Neural cell (in vitro differentiated cells): ENCODE results near the gene CAMK1D. TPM values are rescaled to one million over a fixed set of nuclear protein-coding genes. Genes with fewer than 3 reads are reported as not detected.

Experiments used
- H2AFZ ChIP-seq: fragments of 200-600, 300-800 bp; sonication (generic), shearing (Covaris generic); 2 replicates; pipeline ENCODE4 v1.6.0; 2014; ENCODE audit warnings: low read depth, mild to moderate bottlenecking, antibody characterized with exemption, low read length, moderate library complexity
- H3F3A ChIP-seq: fragments of 200-600 bp; shearing (Covaris generic); 2 replicates; pipeline ENCODE4 v1.6.1; 2016; ENCODE audit warnings: mild to moderate bottlenecking, moderate library complexity, mixed read lengths, antibody characterized with exemption, low read length; ENCODE audit not compliant: insufficient read depth, poor library complexity, severe bottlenecking
- H3K27ac ChIP-seq: fragments of 200-600, 300-800 bp; sonication (generic), shearing (Covaris generic); 2 replicates; pipeline ENCODE4 v1.5.1; 2014; ENCODE audit warnings: mild to moderate bottlenecking, low read length, moderate library complexity
- H3K27me3 ChIP-seq: fragments of 300-800, 200-600 bp; sonication (generic), shearing (Covaris generic); 2 replicates; pipeline ENCODE4 v1.6.0; 2014; ENCODE audit warnings: mild to moderate bottlenecking, low read depth, low read length, moderate library complexity; ENCODE audit not compliant: insufficient read depth
- H3K36me3 ChIP-seq: fragments of 300-800, 200-600 bp; sonication (generic), shearing (Covaris generic); 2 replicates; pipeline ENCODE4 v1.5.1; 2014; ENCODE audit warnings: mild to moderate bottlenecking, antibody characterized with exemption, low read length, moderate library complexity; ENCODE audit not compliant: insufficient read depth
- H3K4me2 ChIP-seq: fragments of 300-800, 200-600 bp; sonication (generic), shearing (Covaris generic); 2 replicates; pipeline ENCODE4 v1.6.0; 2014; ENCODE audit warnings: mild to moderate bottlenecking, low read length
- H3K4me3 ChIP-seq: fragments of 300-800, 200-600 bp; sonication (generic), shearing (Covaris generic); 2 replicates; pipeline ENCODE4 v1.5.1; 2014; ENCODE audit warnings: mild to moderate bottlenecking, low read length, moderate library complexity
- H3K79me2 ChIP-seq: fragments of 200-600 bp; shearing (Covaris generic); replicated peaks from 2 replicates; pipeline ENCODE4 v1.6.0; 2014; ENCODE audit warnings: mild to moderate bottlenecking, low read length, moderate library complexity; ENCODE audit not compliant: insufficient read depth
- H3K9ac ChIP-seq: fragments of 300-800, 200-600 bp; sonication (generic), shearing (Covaris generic); 2 replicates; pipeline ENCODE4 v1.6.1; 2016; ENCODE audit warnings: mild to moderate bottlenecking, low read length, mixed read lengths
- H3K9me2 ChIP-seq: fragments of 200-600 bp; shearing (Covaris generic); 2 replicates; pipeline ENCODE4 v1.6.1; 2016; ENCODE audit warnings: mild to moderate bottlenecking, low read length, mixed read lengths; ENCODE audit not compliant: insufficient read depth
- H3K9me3 ChIP-seq: fragments of 200-600, 300-800 bp; sonication (generic), shearing (Covaris generic); 2 replicates; pipeline ENCODE4 v1.6.1; 2016; ENCODE audit warnings: mild to moderate bottlenecking, mixed run types, low read length, moderate library complexity, mixed read lengths
- H4K20me1 ChIP-seq: fragments of 200-600 bp; shearing (Covaris generic); 2 replicates; pipeline ENCODE4 v1.6.1; 2016; ENCODE audit warnings: mild to moderate bottlenecking, mixed run types; ENCODE audit not compliant: insufficient read depth
- EP300 ChIP-seq: fragments of 450-650 bp; conservative IDR thresholded peaks from 2 replicates; pipeline ENCODE4 v1.6.1; 2014; ENCODE audit warnings: antibody characterized with exemption, mild to moderate bottlenecking, moderate library complexity; ENCODE audit not compliant: poor library complexity, severe bottlenecking
- EZH2 ChIP-seq: fragments of 200-600, 300-800 bp; shearing (Covaris generic), sonication (generic); IDR thresholded peaks from 2 replicates; pipeline ENCODE4 v1.6.1; 2014; ENCODE audit warnings: antibody characterized with exemption, low read length, borderline replicate concordance, mild to moderate bottlenecking; ENCODE audit not compliant: insufficient read depth, poor library complexity, severe bottlenecking
- MXI1 ChIP-seq: fragments of 450-650 bp; conservative IDR thresholded peaks from 2 replicates; pipeline ENCODE4 v1.6.1; 2014; ENCODE audit warnings: antibody characterized with exemption, mild to moderate bottlenecking; ENCODE audit not compliant: poor library complexity, severe bottlenecking
- POLR2AphosphoS5 ChIP-seq: IDR thresholded peaks from 2 replicates; pipeline ENCODE4 v1.6.1; 2012
- RAD21 ChIP-seq: fragments of 450-650 bp; conservative IDR thresholded peaks from 2 replicates; pipeline ENCODE4 v1.6.1; 2014; ENCODE audit warnings: antibody characterized with exemption, mild to moderate bottlenecking, moderate library complexity
- SMC3 ChIP-seq: fragments of 450-650 bp; conservative IDR thresholded peaks from 2 replicates; pipeline ENCODE4 v1.6.1; 2014; ENCODE audit warnings: antibody characterized with exemption, mild to moderate bottlenecking, moderate library complexity; ENCODE audit not compliant: poor library complexity
- TAF1 ChIP-seq: IDR thresholded peaks from 2 replicates; pipeline ENCODE4 v1.6.1; 2012; ENCODE audit warnings: low read depth
- polyA plus RNA-seq: library from polyadenylated mRNA; depleted of rRNA; stranded (reverse); fragments of >200 nt; gene quantifications from 2 replicates; pipeline ENCODE4 v1.2.3, GENCODE V29; 2014
- TF ChIP-seq, protein P1 (sequence below): fragments of 450-650 bp; IDR thresholded peaks from 2 replicates; pipeline ENCODE4 v1.5.1; 2014; ENCODE audit warnings: antibody characterized with exemption, mild to moderate bottlenecking, moderate library complexity; ENCODE audit not compliant: poor library complexity, severe bottlenecking
- TF ChIP-seq, protein P2 (sequence below): IDR thresholded peaks from 2 replicates; pipeline ENCODE4 v1.6.1; 2012; ENCODE audit warnings: borderline replicate concordance

The CAMK1D gene
- polyA plus RNA-seq, 1 donor from 2014 or later, result 13.8 TPM

DNA sequence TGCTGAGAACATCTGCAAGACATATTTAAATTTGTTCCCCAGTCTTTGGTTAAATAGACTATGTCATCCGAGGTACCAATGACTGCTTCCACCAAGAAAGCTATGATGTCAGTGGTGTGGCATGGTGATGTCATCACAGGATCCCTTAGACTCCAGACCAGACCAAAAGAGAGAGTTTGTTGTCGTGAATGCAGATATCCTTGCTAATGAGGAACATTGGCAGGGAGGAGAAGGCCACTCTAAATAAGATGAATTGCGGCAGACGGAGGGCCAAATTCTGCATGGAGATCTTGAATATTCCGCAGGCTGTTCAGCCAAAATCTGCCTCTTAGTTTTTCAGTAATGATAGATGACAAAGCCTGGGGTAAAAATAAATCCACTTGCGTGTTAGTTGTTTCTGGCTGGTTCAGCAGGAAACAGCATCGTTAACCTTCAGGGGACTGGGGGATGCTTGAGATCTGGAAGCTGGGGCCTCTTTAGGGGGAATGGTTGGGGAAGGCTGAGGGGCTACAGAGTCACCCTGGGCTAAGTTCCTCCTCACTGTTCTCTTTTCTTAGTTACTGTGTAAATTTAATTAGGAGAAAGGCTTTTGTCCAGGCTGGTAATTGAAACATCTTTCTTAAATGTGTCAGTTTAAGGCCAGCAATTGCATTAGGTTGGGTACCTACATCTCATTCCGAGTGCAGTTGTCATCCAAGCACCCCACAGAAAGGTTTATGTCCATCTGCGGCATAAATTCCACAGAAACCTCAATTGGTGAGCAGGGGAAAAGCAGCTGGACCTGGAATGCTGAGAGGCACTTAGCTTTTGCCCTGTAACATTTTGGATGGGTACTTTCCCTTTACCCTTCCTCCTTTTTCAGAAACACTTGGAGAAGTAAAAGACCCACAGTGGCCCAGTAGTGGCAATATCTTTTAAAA is 11.6 kb upstream of the CAMK1D start:
- no peaks in the 10 kb centered on the region for H4K20me1 ChIP-seq
- TF ChIP-seq, protein P1, sequence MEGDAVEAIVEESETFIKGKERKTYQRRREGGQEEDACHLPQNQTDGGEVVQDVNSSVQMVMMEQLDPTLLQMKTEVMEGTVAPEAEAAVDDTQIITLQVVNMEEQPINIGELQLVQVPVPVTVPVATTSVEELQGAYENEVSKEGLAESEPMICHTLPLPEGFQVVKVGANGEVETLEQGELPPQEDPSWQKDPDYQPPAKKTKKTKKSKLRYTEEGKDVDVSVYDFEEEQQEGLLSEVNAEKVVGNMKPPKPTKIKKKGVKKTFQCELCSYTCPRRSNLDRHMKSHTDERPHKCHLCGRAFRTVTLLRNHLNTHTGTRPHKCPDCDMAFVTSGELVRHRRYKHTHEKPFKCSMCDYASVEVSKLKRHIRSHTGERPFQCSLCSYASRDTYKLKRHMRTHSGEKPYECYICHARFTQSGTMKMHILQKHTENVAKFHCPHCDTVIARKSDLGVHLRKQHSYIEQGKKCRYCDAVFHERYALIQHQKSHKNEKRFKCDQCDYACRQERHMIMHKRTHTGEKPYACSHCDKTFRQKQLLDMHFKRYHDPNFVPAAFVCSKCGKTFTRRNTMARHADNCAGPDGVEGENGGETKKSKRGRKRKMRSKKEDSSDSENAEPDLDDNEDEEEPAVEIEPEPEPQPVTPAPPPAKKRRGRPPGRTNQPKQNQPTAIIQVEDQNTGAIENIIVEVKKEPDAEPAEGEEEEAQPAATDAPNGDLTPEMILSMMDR, result no peak
- TF ChIP-seq POLR2AphosphoS5, result no peak
- no peak for TF ChIP-seq TAF1
- TF ChIP-seq, protein P2, sequence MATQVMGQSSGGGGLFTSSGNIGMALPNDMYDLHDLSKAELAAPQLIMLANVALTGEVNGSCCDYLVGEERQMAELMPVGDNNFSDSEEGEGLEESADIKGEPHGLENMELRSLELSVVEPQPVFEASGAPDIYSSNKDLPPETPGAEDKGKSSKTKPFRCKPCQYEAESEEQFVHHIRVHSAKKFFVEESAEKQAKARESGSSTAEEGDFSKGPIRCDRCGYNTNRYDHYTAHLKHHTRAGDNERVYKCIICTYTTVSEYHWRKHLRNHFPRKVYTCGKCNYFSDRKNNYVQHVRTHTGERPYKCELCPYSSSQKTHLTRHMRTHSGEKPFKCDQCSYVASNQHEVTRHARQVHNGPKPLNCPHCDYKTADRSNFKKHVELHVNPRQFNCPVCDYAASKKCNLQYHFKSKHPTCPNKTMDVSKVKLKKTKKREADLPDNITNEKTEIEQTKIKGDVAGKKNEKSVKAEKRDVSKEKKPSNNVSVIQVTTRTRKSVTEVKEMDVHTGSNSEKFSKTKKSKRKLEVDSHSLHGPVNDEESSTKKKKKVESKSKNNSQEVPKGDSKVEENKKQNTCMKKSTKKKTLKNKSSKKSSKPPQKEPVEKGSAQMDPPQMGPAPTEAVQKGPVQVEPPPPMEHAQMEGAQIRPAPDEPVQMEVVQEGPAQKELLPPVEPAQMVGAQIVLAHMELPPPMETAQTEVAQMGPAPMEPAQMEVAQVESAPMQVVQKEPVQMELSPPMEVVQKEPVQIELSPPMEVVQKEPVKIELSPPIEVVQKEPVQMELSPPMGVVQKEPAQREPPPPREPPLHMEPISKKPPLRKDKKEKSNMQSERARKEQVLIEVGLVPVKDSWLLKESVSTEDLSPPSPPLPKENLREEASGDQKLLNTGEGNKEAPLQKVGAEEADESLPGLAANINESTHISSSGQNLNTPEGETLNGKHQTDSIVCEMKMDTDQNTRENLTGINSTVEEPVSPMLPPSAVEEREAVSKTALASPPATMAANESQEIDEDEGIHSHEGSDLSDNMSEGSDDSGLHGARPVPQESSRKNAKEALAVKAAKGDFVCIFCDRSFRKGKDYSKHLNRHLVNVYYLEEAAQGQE, result no peak
- no peak for TF ChIP-seq MXI1
- TF ChIP-seq RAD21, result no peak
- no peak for TF ChIP-seq EZH2
- no peak for TF ChIP-seq EP300
- TF ChIP-seq SMC3, result no peak

DNA sequence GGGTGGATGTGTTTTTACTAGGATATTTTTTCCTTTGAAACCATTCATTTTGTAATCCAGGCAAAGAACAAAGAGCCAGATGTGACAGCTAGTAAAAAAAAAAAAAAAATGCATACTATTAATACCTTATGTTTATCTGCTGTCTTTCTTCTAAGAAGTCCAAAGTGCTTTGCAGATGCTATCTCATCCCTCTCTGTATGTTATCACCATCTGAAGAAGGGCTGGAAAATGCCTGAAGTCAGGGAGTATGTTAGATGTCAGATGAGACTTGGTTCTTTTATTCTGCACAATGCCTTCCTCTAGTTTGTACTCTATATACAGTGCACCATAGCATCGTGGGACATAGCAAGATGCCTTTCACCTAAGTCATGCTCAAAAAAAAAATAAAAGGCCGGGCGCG is 10.4 kb upstream of the CAMK1D start:
- Histone ChIP-seq H3K9me3 (no peaks in the 10 kb centered on the region), H3K4me3 (no peak overlapping the region), H4K20me1 (no peaks in the 10 kb centered on the region), H3K27ac (no peak overlapping the region), H3K9me2 (no peaks in the 10 kb centered on the region), H3F3A (no peaks in the 10 kb centered on the region), H3K27me3 (no peaks in the 10 kb centered on the region), H3K9ac (no peak overlapping the region), H3K4me2 (no peak overlapping the region), H3K36me3 (no peaks in the 10 kb centered on the region), H2AFZ (no peak overlapping the region), H3K79me2 (no peaks in the 10 kb centered on the region)
- no peak for TF ChIP-seq EP300
- TF ChIP-seq SMC3, result no peak
- TF ChIP-seq, protein P1, result no peak
- TF ChIP-seq EZH2, result no peak
- TF ChIP-seq, protein P2, result no peak
- no peak for TF ChIP-seq POLR2AphosphoS5
- TF ChIP-seq TAF1, result no peak
- TF ChIP-seq MXI1, result no peak
- no peak for TF ChIP-seq RAD21

More for the DNA sequence above, 11.6 kb upstream of the CAMK1D start:
- Histone ChIP-seq H3K36me3 (no peaks in the 10 kb centered on the region), H3K79me2 (no peaks in the 10 kb centered on the region), H3K9me3 (no peaks in the 10 kb centered on the region), H3F3A (no peaks in the 10 kb centered on the region), H3K27ac (no peak overlapping the region), H3K9ac (no peak overlapping the region), H3K9me2 (no peaks in the 10 kb centered on the region), H3K4me2 (no peak overlapping the region), H2AFZ (no peak overlapping the region), H3K27me3 (no peaks in the 10 kb centered on the region), H3K4me3 (no peak overlapping the region)
